ENCODE data around the gene COL5A2. TPM values are rescaled to one million over a fixed set of nuclear protein-coding genes. Genes with fewer than 3 reads are reported as not detected.

The COL5A2 gene
- total and polyA plus RNA-seq, 2 donors (not counting 3 experiments of a cell fraction or from before 2014, with no cell fraction given), result 47.4 to 123 TPM

GRCh38 chr2:189012351-189012750 is 167.2 kb downstream of the COL5A2 start:
- no peak overlapping the region for H3K27ac ChIP-seq (ENCODE audit: insufficient read depth, low read depth, low read length)
- no peaks in the 10 kb centered on the region for H3K27me3 ChIP-seq (ENCODE audit: control insufficient read depth in 2 of 2, insufficient read depth in 2 of 2, low read length in 2 of 2)
- FAIRE-seq, result no peak
- no peak for DNase-seq (ENCODE audit: low read depth, low spot score)
- CTCF ChIA-PET, result no interaction called here
- H3K79me2 ChIP-seq (ENCODE audit: control insufficient read depth, insufficient read depth, low read length), result no peaks in the 10 kb centered on the region
- H3K9ac ChIP-seq (replicated peaks; ENCODE audit: extremely low read depth, insufficient read depth, low read length), result no peak overlapping the region
- no peak for TF ChIP-seq GATA2 (IDR thresholded peaks at IDR 0.05; ENCODE audit: insufficient read depth, insufficient read length, low read depth, low read length)
- no peak for TF ChIP-seq JUN (IDR thresholded peaks at IDR 0.05; ENCODE audit: borderline replicate concordance, insufficient read depth, insufficient read length, low read depth)
- no peak for TF ChIP-seq MYC (IDR thresholded peaks at IDR 0.05; ENCODE audit: low read depth, low read length)
- TF ChIP-seq EZH2 (IDR thresholded peaks at IDR 0.05; ENCODE audit: borderline replicate concordance, low read depth, low read length, severe bottlenecking), result no peak
- no peak for TF ChIP-seq FOS (IDR thresholded peaks at IDR 0.05; ENCODE audit: borderline replicate concordance, insufficient read depth, low read length)
- no peak for TF ChIP-seq POLR2A (IDR thresholded peaks at IDR 0.05; ENCODE audit: low read depth, low read length)
- TF ChIP-seq MAX (IDR thresholded peaks at IDR 0.05; ENCODE audit: insufficient read depth, insufficient read length), result no peak
- TF ChIP-seq CTCF (IDR thresholded peaks at IDR 0.05; ENCODE audit: extremely low read depth in 1 of 2, insufficient read depth in 1 of 2, low read depth in 1 of 2, low read length in 2 of 2), result no peak
- no peak for TF ChIP-seq POLR2AphosphoS5 (IDR thresholded peaks at IDR 0.05; ENCODE audit: insufficient read depth, low read depth, low read length)
- dilution Hi-C loops (cut with MboI; ENCODE audit: extremely low pct_ligation_motif_present, low sequenced_read_pairs), result no loop called here
- no peak overlapping the region for H2AFZ ChIP-seq (ENCODE audit: low read depth, low read length)
- H3K4me3 ChIP-seq (replicated peaks in 1 of 3; ENCODE audit: insufficient read depth in 1 of 3, low read depth in 1 of 3, low read length in 3 of 3), result no peak overlapping the region
- H3K9me3 ChIP-seq (replicated peaks; ENCODE audit: control insufficient read depth, insufficient read depth, low read length), result no peaks in the 10 kb centered on the region
- intact Hi-C loops (cut with micrococcal nuclease), result loop anchor here (5.0 kb wide), 1 partner anchor 1045 kb away; no protein-coding TSS in a partner anchor
- POLR2A ChIA-PET, result no interaction called here
- BruUV-seq (replicated peaks), result no TSS peak
- no peaks in the 10 kb centered on the region for H3K4me1 ChIP-seq (ENCODE audit: control insufficient read depth, extremely low read depth, insufficient read depth, low read length)
- no peaks in the 10 kb centered on the region for H3K36me3 ChIP-seq (ENCODE audit: control insufficient read depth in 2 of 2, extremely low read depth in 1 of 2, insufficient read depth in 2 of 2, low read length in 2 of 2)
- no peaks in the 10 kb centered on the region for H4K20me1 ChIP-seq (replicated peaks; ENCODE audit: control insufficient read depth, extremely low read depth, insufficient read depth, low read length)
- no peak overlapping the region for H3K4me2 ChIP-seq (ENCODE audit: insufficient read depth, low read length)
- no peaks in the 10 kb centered on the region for H3K9me1 ChIP-seq (replicated peaks; ENCODE audit: control insufficient read depth, extremely low read depth, insufficient read depth, low read length)

All from endothelial cell of umbilical vein (primary cell).